WI38 (cell line): ENCODE results near the gene ALDH1A1.
"Not testable (repeated sequence)": the region's sequence is repeated elsewhere in the genome, so short reads cannot be mapped to it uniquely, and the experiment has no call there.

ENCODE experiments used
- H3K4me3 ChIP-seq: 2 replicates; pipeline ENCODE4 v1.5.1; 2011; ENCODE audit warnings: low read depth, mild to moderate bottlenecking, control low read depth, low read length
- TF ChIP-seq, protein P1 (sequence below): IDR thresholded peaks from 2 replicates; pipeline ENCODE4 v1.5.1; 2012; ENCODE audit warnings: low read depth, mild to moderate bottlenecking, control low read depth, low read length

ALDH1A1 gene

DNA sequence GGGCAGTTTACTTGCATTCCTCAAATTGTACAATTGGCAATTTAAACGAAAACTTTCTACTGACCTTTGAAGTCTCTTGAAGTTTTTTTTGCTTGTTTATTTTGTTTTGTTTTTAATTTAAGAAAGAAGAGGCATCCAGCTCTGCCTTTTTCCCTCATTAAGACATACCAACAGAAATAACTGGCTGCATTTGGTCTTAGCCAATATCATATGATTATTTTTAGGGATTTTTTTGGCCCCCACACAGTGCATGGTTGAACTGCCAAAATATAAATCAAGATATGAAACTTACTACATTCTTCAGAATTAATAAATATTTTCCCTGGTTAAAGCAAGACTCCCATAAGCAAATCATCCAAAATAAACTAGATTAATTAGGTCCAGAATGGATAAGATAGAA lies 79.4 kb downstream of the ALDH1A1 start:
- TF ChIP-seq, protein P1, sequence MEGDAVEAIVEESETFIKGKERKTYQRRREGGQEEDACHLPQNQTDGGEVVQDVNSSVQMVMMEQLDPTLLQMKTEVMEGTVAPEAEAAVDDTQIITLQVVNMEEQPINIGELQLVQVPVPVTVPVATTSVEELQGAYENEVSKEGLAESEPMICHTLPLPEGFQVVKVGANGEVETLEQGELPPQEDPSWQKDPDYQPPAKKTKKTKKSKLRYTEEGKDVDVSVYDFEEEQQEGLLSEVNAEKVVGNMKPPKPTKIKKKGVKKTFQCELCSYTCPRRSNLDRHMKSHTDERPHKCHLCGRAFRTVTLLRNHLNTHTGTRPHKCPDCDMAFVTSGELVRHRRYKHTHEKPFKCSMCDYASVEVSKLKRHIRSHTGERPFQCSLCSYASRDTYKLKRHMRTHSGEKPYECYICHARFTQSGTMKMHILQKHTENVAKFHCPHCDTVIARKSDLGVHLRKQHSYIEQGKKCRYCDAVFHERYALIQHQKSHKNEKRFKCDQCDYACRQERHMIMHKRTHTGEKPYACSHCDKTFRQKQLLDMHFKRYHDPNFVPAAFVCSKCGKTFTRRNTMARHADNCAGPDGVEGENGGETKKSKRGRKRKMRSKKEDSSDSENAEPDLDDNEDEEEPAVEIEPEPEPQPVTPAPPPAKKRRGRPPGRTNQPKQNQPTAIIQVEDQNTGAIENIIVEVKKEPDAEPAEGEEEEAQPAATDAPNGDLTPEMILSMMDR = no peak
- H3K4me3 ChIP-seq = no peak overlapping the region

DNA sequence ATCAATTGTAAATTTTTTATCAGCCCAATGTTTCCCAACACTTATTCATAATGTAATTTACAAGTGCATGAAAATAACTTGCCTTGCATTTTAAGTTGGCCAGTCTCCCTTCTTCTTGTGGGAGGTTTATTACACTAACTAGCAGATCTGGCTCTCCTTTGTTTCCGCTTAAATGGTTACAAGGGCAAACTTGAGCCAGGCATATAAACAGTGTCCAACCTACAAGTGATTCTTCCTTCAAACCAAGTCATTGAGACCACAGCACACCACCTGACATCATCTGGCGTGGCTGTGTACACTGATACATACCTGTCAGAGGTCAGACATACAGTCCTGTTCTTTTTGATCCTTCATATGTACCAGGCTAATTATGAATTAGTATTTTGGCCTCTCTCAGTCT lies 80.1 kb downstream of the ALDH1A1 start:
- TF ChIP-seq, protein P1 = no peak
- no peak overlapping the region for H3K4me3 ChIP-seq

DNA sequence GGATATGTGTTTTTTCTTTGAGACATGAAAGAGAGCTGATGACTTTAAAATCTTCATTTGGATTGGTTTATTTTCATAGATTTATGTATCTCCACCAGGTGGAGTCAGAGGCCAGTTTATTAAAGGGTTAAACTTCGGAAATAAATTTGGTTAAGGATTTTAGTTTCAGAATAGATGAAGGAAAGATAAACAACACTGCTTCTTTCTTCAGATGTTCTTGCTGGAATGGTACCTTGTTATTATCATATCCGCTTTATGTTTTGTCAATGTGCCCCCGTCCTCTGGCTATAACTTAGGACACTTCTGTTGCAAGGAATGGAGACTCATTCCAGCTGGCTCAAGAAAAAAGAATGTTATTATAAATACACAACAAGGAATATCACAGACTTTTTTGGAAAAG lies 81.2 kb downstream of the ALDH1A1 start:
- TF ChIP-seq, protein P1 = peak; percentile 9; the same call in 1 of the 2 replicates
- H3K4me3 ChIP-seq = no peak overlapping the region

DNA sequence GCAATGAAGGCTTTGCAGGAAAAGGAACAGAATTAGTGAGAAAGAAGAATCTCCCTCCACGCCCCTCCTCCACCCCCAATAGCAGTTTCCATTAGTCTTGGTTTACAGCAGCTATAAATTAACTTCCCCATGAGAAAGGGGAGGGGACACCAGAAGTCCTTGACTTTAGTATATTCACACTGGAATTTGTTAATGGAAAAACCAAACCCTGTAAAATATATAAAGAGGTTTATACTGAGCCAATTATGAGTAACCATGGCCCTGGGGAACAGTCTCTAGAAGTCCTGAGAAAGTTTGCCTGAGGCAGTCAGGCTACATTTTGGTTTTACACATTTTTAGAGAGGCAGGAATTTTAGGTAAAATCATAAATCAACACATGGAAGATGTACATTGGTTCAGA lies 88.5 kb downstream of the ALDH1A1 start:
- TF ChIP-seq, protein P1 = no peak
- H3K4me3 ChIP-seq = no peak overlapping the region

DNA sequence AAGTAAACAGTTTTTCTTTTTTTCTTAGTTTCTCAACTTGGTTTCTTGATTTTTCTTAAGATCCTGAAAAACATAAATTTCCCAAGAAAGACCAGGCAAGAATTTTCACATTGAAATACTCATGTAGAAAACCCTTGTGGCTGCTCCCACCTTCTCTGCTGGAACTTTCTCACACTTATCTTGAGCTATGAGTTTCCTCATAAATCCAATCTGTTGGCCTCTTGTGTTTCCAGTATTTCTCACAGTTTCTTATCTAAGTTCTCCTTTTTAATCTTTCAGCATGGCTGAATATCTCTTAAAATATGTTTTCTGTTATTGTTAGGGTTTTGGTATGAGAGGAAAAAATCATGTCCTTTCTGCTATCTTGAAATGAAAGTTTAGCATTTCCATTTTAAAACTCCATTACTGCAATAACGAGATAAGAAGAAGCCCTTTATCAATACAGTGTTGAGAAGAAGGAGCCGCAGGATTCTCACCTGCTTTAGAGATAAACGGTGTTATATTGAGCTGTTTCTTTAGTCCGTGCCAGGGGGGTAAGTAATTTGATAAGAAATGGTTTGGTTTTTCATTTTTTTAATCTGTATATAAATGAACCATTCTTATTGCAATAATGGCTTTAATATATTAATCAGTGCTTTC lies 89.3 kb downstream of the ALDH1A1 start:
- H3K4me3 ChIP-seq = no peak overlapping the region
- TF ChIP-seq, protein P1 = no peak

DNA sequence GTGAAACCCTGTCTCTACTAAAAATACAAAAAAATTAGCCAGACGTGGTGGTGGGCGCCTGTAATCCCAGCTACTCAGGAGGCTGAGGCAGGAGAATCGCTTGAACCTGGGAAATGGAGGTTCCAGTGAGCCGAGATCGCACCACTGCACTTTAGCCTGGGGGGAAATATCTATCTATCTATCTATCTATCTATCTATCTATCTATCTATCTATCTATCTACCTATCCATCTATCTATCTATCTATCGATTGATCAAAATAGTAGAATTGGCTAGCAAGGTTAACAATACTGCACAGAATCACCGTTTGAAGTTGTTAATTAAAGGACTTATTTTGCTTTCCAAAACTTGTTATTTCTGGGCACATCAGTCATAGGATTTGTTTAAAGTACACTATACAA lies 90.1 kb downstream of the ALDH1A1 start:
- H3K4me3 ChIP-seq = not testable (repeated sequence)

DNA sequence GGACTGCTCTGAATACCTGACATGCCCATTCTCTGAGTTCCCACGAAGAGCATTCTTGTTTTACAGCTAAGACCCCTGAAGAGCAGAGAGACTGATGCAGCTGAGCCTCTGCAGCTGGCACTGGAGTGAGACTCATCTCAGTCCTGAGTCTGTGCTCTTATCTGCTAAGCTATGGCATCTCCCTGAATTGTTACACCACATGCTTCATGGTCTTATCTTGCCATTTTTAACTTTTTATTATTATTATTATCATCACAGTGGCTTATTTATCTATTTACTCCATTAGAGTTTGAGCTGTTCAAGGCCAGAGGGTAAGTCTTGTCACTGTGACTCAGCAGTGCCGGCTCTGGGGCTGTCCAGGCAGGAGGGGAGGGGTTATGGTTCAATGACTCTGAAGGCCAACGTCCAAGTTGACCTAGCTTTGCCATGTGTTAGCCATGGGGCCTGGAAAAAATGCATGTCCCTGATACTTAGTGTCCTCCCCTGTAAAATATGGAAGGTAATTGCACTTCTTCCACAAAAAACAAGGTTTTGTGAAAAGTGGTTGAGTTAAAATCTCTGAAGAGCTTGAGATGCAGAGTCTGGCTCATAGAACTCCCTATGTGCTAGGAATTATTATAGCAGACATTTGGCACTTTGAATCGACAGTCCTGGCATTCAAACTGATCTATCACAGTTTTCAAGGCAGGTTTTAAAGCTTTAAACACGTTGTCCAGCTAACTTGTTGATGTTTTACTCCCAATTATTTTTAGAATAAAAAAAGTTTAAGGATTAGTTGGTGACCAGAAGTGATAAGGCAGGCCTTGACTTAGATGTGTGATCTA lies 94.6 kb downstream of the ALDH1A1 start:
- no peak overlapping the region for H3K4me3 ChIP-seq
- TF ChIP-seq, protein P1 = no peak

DNA sequence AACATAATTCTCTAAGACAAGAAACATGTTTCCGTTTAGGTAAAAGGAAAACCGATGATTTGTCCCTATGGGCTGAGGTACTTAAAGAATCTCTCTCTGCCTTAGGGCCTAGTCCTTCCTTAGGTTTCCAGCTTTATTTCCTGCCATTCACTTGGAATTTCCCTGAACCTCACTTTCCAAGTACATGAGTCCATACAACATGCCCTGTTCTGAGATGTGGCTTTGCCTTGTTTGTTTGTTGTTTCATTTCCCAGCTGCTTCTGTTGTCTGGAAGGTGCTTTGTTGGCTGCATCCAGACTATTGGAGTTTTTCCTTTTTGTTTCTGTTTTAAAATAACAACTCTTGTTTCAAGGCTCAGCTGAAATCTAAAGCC lies 95.2 kb downstream of the ALDH1A1 start:
- TF ChIP-seq, protein P1 = no peak
- no peak overlapping the region for H3K4me3 ChIP-seq
